GM23338 (cell line): Measurements from ENCODE around the gene UBASH3B.

Experiments used
- EZH2 ChIP-seq: fragments of 200-600 bp; sonication (generic); IDR thresholded peaks from one replicate; pipeline ENCODE4 v1.8.0; 2017; ENCODE audit warnings: antibody characterized with exemption, mild to moderate bottlenecking, low read depth; ENCODE audit not compliant: unreplicated experiment
- EZH2phosphoT487 ChIP-seq: fragments of 200-600 bp; sonication (generic); IDR thresholded peaks from one replicate; pipeline ENCODE4 v1.8.1; 2018; ENCODE audit warnings: antibody characterized with exemption; ENCODE audit not compliant: unreplicated experiment
- NANOG ChIP-seq: IDR thresholded peaks from 2 replicates; pipeline ENCODE4 v1.6.1; 2016; ENCODE audit warnings: antibody characterized with exemption, borderline replicate concordance
- POLR2AphosphoS5 ChIP-seq: IDR thresholded peaks from 2 replicates; pipeline ENCODE4 v1.6.1; 2016; ENCODE audit warnings: antibody characterized with exemption, low read depth
- ZNF331 ChIP-seq: fragments of 250-450 bp; sonication (Bioruptor Pico); IDR thresholded peaks from 2 replicates; pipeline ENCODE4 v1.5.0; 2020; ENCODE audit warnings: low read depth, mild to moderate bottlenecking, moderate library complexity
- TF ChIP-seq, protein P1 (sequence below), 2 experiments: fragments of 200-600 bp in 1 of 2; sonication (generic) in 1 of 2; conservative IDR thresholded peaks; 2 replicates each; pipeline versions ENCODE4 v1.5.1 to v1.6.1; 2016 to 2017; ENCODE audit warnings: antibody characterized with exemption in 2 of 2, low read depth in 2 of 2, mild to moderate bottlenecking in 2 of 2, moderate library complexity in 1 of 2

DNA sequence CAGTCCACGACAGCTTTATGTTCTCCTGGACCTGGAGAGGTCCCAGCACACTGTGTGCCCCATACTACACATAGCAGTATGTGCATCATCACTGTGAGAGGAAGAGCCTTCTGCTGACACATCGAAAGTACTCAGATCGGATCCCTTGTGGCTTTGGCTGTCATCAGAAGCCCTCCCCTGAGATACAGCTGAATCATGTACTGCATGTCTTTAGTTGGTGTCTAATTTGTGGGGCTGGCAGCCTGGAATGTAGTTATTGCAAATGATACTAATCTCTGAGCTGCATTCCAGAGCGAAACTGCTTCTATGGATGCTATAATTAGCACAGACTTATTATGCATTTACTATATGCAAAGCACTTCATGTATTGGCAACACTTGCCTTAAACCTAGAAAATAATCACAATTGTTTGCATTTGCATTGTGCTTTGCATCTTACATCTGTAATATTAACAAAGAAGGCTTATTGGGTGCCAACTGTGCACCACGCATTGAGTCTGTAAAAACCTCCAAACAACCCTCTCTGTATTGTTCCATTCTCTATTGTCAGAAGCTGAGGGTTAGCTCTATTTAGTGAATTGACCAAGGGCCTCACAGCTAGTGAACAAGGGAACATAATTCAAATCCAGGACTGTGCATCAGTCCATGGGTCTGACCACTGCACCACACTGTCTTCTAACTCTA lies 93.6 kb downstream of the UBASH3B start:
- no peak for TF ChIP-seq POLR2AphosphoS5
- TF ChIP-seq, protein P1, sequence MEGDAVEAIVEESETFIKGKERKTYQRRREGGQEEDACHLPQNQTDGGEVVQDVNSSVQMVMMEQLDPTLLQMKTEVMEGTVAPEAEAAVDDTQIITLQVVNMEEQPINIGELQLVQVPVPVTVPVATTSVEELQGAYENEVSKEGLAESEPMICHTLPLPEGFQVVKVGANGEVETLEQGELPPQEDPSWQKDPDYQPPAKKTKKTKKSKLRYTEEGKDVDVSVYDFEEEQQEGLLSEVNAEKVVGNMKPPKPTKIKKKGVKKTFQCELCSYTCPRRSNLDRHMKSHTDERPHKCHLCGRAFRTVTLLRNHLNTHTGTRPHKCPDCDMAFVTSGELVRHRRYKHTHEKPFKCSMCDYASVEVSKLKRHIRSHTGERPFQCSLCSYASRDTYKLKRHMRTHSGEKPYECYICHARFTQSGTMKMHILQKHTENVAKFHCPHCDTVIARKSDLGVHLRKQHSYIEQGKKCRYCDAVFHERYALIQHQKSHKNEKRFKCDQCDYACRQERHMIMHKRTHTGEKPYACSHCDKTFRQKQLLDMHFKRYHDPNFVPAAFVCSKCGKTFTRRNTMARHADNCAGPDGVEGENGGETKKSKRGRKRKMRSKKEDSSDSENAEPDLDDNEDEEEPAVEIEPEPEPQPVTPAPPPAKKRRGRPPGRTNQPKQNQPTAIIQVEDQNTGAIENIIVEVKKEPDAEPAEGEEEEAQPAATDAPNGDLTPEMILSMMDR (conservative IDR thresholded peaks at IDR 0.05; ENCODE audit: low read depth in 2 of 2), result no peak
- TF ChIP-seq EZH2, result no peak
- TF ChIP-seq EZH2phosphoT487, result no peak
- no peak for TF ChIP-seq ZNF331
- TF ChIP-seq NANOG, result no peak
